GM18867 (cell line): ENCODE results near the gene NDUFC2.
A peak's percentile ranks its signal among the peaks of the same experiment; 100 is the strongest.
"Not testable (repeated sequence)": the region's sequence is repeated elsewhere in the genome, so short reads cannot be mapped to it uniquely, and the experiment has no call there.

ENCODE experiments used
- ATAC-seq: cut with Tn5 transposase; IDR thresholded peaks from one replicate; pipeline ENCODE4 v1.9.1; 2021; ENCODE audit warnings: mild to moderate bottlenecking, moderate library complexity; ENCODE audit not compliant: unreplicated experiment

The NDUFC2 gene

DNA sequence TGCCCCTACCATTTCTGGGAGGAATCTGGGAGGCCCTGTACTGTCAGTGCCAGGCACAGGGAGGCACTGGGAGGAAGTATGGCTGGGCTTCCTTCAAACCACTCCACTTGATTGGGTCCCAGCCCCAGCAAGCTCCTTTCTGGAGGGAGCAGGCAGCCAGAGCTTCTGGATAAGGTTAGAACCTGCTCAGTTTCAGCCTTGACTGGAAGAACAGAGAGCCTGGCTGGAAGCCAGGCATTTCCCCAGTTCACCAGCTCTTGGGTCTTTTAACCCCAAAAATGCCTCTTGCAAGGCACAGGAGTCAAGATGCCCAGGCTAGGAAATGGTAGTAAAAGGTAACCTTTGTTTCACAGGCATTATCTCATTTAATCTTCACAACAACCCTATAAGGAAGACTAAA lies 47.6 kb downstream of the NDUFC2 start:
- no peak for ATAC-seq

- peak; percentile 92 for ATAC-seq
Measured at GRCh38 chr11:78031629-78032028, 48.0 kb downstream of the NDUFC2 start.

- no peak for ATAC-seq
Measured at GRCh38 chr11:78030429-78031325, 49.0 kb downstream of the NDUFC2 start.

DNA sequence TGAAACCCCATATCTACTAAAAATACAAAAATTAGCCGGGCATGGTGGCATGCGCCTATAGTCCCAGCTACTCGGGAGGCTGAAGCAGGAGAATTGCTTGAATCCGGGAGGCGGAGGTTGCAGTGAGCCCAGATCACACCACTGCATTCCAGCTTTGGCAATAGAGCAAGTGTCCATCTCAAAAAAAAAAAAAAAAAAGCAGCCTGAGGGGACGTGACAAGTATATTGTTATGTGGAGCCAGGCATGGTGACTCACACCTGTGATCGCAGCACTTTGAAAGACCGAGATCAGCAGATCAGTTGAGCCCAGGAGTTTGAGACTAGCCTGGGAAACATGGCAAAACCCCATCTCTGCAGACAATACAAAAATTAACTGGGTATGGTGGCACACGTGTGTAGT lies 51.2 kb downstream of the NDUFC2 start:
- ATAC-seq = not testable (repeated sequence)

- ATAC-seq = no peak
Measured at GRCh38 chr11:78027759-78028158, 51.9 kb downstream of the NDUFC2 start.

- ATAC-seq = no peak
Measured at GRCh38 chr11:78025378-78025777, 54.3 kb downstream of the NDUFC2 start.

GRCh38 chr11:78023426-78023825 lies 56.2 kb downstream of the NDUFC2 start:
- no peak for ATAC-seq

DNA sequence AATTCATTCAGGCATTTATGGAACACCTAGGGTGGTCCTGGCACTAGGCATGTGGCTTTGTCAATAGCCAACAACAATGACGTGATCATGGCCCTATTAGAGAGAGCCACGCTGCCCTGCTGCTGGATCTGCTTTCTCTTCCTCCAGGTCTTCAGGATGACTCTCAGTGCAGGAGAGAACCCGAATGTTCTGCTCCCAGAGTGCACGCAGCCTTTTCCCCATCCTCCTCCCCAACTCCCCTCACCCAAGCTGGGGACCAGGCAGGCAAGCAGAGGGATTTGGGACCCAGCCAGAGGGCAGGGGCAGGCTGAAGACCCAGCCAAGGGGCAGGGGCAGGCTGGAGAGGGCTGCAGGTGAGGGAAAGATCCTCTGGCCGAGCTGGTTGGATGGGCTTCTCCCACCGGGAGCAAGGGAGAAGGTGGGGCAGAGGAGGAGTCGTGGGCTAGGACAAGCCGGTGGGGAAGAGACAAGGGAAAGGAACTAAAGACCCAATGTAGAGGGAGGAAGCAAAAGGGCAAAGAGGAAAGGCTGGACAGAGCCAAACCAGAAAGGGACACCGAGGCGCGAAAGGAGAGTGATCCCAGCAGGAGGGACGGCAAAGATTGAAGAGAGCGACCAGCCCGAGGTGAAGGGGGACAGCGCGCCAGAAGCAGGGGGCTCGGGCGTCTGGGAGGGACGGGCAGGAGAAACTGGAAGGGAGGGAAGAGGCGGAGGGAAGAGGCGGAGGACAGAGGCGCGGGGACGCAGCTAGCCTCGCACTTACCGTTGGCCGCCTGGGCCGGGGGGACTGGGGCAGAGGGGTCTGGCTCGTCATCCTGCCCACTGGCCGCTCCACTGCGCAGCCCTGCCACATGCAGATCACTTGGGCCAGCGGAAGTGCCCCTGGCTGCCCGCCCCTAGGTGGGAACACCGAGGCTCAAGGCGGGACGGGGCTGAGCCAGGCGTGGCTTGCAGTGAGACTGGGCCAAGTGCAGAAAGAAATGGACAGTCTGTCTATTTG lies 57.0 kb downstream of the NDUFC2 start, which contains the start of gene KCTD14:
Gene KCTD14, minus strand, starts transcription at position 880 of the 1,000 bp plus-strand sequence. Its CDS starts 27 bp downstream, at position 853.
- no peak for ATAC-seq

DNA sequence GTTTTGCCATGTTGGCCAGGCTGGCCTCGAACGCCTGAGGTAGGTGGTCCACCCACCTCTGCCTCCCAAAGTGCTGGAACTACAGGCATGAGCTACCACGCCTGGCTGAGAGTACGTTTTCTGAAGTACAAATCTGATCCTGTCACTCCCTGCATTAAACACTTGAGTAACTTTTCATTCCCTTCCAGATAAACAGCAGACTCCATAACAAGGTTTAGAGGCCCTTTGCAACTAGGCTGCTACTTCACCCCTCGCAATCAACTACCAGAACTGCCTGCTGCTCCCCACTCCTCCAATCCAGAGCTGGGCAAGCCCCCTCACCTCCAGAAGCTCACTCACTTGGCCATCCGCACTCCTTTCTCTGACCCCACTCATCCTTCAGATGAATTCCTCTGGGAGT lies 58.1 kb downstream of the NDUFC2 start:
- no peak for ATAC-seq

DNA sequence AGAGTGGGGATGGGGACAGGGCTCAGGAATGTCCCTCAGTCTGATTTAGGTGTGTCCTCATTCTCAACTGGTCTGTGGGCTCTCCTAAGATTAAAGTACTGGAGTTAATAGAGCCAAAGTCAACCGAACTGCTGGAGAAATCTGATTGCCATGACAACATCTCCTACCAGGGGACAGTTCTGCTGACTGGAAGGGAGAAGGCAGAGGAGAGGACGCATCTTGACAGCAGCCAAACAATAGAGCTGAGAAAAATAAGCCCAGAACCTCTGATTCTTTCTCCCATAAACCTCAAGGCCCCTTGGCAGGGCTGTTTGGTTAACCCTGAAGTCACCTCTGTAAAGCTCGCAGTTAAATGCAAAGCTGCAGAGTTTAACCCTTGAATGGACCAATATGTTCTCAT lies 59.4 kb downstream of the NDUFC2 start:
- no peak for ATAC-seq

GRCh38 chr11:78019808-78020207 lies 59.9 kb downstream of the NDUFC2 start:
- ATAC-seq = no peak
